WTC11 (cell line): ENCODE measurements around the gene EAF2. TPM values are rescaled to one million over a fixed set of nuclear protein-coding genes. Genes with fewer than 3 reads are reported as not detected.
A peak's percentile ranks its signal among the peaks of the same experiment; 100 is the strongest.

ENCODE experiments used
- ATAC-seq: fragments of 200-7000 bp; cut with Tn5 transposase; 2 replicates; pipeline ENCODE4 v1.10.0; 2021; ENCODE audit warnings: mild to moderate bottlenecking, moderate library complexity
- Bru-seq: library from RNA; stranded (reverse); fragments of 400-500 nt; gene quantifications from one replicate; lab custom pipeline; 2021; lab: Mats Ljungman, UMichigan
- CTCF ChIA-PET: fragments of 300-600 bp; sonication (Branson Sonifier 250); formaldehyde crosslinking; loops from one replicate; lab custom pipeline; 2021; ENCODE audit warnings: antibody characterized with exemption; lab: Charles Lee
- POLR2A ChIA-PET: fragments of 350-600 bp; sonication (Branson Sonifier 250); formaldehyde crosslinking; loops from one replicate; lab custom pipeline; 2021; ENCODE audit warnings: antibody characterized with exemption; lab: Charles Lee
- DNase-seq: peaks from one replicate; pipeline ENCODE4 v3.0.0; 2021; ENCODE audit warnings: low spot score
- H3K27ac Mint-ChIP-seq: 2 replicates; pipeline ENCODE4 v1.8.0; 2021; ENCODE audit warnings: mixed read lengths
- H3K27me3 Mint-ChIP-seq: 2 replicates; pipeline ENCODE4 v1.8.0; 2021; ENCODE audit warnings: low read depth, mild to moderate bottlenecking, moderate library complexity, mixed read lengths
- H3K36me3 Mint-ChIP-seq: 2 replicates; pipeline ENCODE4 v1.8.0; 2021; ENCODE audit warnings: mixed read lengths
- H3K4me1 Mint-ChIP-seq: 2 replicates; pipeline ENCODE4 v1.8.0; 2022; ENCODE audit warnings: mixed read lengths
- H3K4me3 Mint-ChIP-seq: 2 replicates; pipeline ENCODE4 v1.8.0; 2021; ENCODE audit warnings: mild to moderate bottlenecking, moderate library complexity, mixed read lengths
- H3K9me3 Mint-ChIP-seq: 2 replicates; pipeline ENCODE4 v1.8.0; 2021; ENCODE audit warnings: mixed read lengths
- AR ChIP-seq: fragments of 250-450 bp; sonication (Bioruptor Pico); IDR thresholded peaks from 2 replicates; pipeline ENCODE4 v1.9.0; 2021; ENCODE audit warnings: mild to moderate bottlenecking
- ATF6 ChIP-seq: sonication (generic); formaldehyde crosslinking; IDR thresholded peaks from 2 replicates; pipeline ENCODE4 v1.8.1; 2023; ENCODE audit warnings: mild to moderate bottlenecking, missing genetic modification reagents
- CBFB ChIP-seq: sonication (generic); formaldehyde crosslinking; IDR thresholded peaks from 2 replicates; pipeline ENCODE4 v1.8.1; 2022; ENCODE audit warnings: mild to moderate bottlenecking, low read depth, missing genetic modification reagents
- CTCF ChIP-seq: fragments of 200-600 bp; IDR thresholded peaks from 2 replicates; pipeline ENCODE4 v1.8.0; 2022; ENCODE audit warnings: antibody characterized with exemption
- EMX1 ChIP-seq: fragments of 250-450 bp; sonication (Bioruptor Pico); IDR thresholded peaks from 2 replicates; pipeline ENCODE4 v1.8.0; 2021; ENCODE audit warnings: mild to moderate bottlenecking
- ESRRA ChIP-seq: sonication (generic); formaldehyde crosslinking; IDR thresholded peaks from 2 replicates; pipeline ENCODE4 v1.8.1; 2022; ENCODE audit warnings: mild to moderate bottlenecking, missing genetic modification reagents, borderline replicate concordance
- FOXJ3 ChIP-seq: sonication (generic); formaldehyde crosslinking; IDR thresholded peaks from 2 replicates; pipeline ENCODE4 v1.9.0; 2021; ENCODE audit warnings: missing genetic modification reagents, mild to moderate bottlenecking, borderline replicate concordance
- FOXK1 ChIP-seq: sonication (generic); formaldehyde crosslinking; IDR thresholded peaks from 2 replicates; pipeline ENCODE4 v1.8.0; 2022; ENCODE audit warnings: mild to moderate bottlenecking, moderate library complexity, missing genetic modification reagents
- GRHL2 ChIP-seq: fragments of 250-450 bp; sonication (Bioruptor Pico); IDR thresholded peaks from 2 replicates; pipeline ENCODE4 v1.8.0; 2022; ENCODE audit warnings: mild to moderate bottlenecking, moderate library complexity; ENCODE audit not compliant: insufficient replicate concordance, severe bottlenecking
- IRF1 ChIP-seq: sonication (generic); formaldehyde crosslinking; IDR thresholded peaks from 2 replicates; pipeline ENCODE4 v1.8.0; 2023; ENCODE audit warnings: missing genetic modification reagents
- IRF2 ChIP-seq: sonication (generic); formaldehyde crosslinking; IDR thresholded peaks from 2 replicates; pipeline ENCODE4 v1.8.0; 2022; ENCODE audit warnings: low read depth, missing genetic modification reagents, borderline replicate concordance
- MYBL2 ChIP-seq: sonication (generic); formaldehyde crosslinking; IDR thresholded peaks from 2 replicates; pipeline ENCODE4 v1.8.1; 2023; ENCODE audit warnings: mild to moderate bottlenecking, moderate library complexity, missing genetic modification reagents
- NFE2L1 ChIP-seq: sonication (generic); formaldehyde crosslinking; IDR thresholded peaks from 2 replicates; pipeline ENCODE4 v1.8.1; 2023; ENCODE audit warnings: missing genetic modification reagents
- NR1H2 ChIP-seq: sonication (generic); formaldehyde crosslinking; IDR thresholded peaks from 2 replicates; pipeline ENCODE4 v1.9.0; 2021; ENCODE audit warnings: mild to moderate bottlenecking, moderate library complexity, missing genetic modification reagents
- SMAD3 ChIP-seq: sonication (generic); formaldehyde crosslinking; IDR thresholded peaks from 2 replicates; pipeline ENCODE4 v1.8.0; 2022; ENCODE audit warnings: missing genetic modification reagents, mild to moderate bottlenecking, borderline replicate concordance
- ZMAT4 ChIP-seq: fragments of 250-450 bp; sonication (Bioruptor Pico); IDR thresholded peaks from 2 replicates; pipeline ENCODE4 v1.9.0; 2021; ENCODE audit warnings: mild to moderate bottlenecking
- ZNF317 ChIP-seq: sonication (generic); formaldehyde crosslinking; IDR thresholded peaks from 2 replicates; pipeline ENCODE4 v1.8.1; 2023; ENCODE audit warnings: low read depth, mild to moderate bottlenecking, moderate library complexity, missing genetic modification reagents, borderline replicate concordance
- ZNF396 ChIP-seq: fragments of 250-450 bp; sonication (Bioruptor Pico); IDR thresholded peaks from 2 replicates; pipeline ENCODE4 v1.8.0; 2021; ENCODE audit warnings: mild to moderate bottlenecking, moderate library complexity, borderline replicate concordance
- ZNF512 ChIP-seq: sonication (generic); formaldehyde crosslinking; IDR thresholded peaks from 2 replicates; pipeline ENCODE4 v1.8.1; 2022; ENCODE audit warnings: missing genetic modification reagents, borderline replicate concordance
- ZNF532 ChIP-seq: fragments of 250-450 bp; sonication (Bioruptor Pico); IDR thresholded peaks from 2 replicates; pipeline ENCODE4 v1.9.0; 2021; ENCODE audit warnings: mild to moderate bottlenecking, borderline replicate concordance
- long read RNA-seq, 3 experiments: library from RNA in 1 of 3; library from capped mRNA in 1 of 3; library from polyadenylated mRNA in 1 of 3; unstranded in 2 of 3; stranded (forward) in 1 of 3; transcript quantifications; one replicate each; pipeline ENCODE4 v2.0.0, GENCODE V29; 2021
- total RNA-seq: library from RNA; stranded (reverse); gene quantifications from 3 replicates; pipeline ENCODE4 v1.2.3, GENCODE V29; 2021

Gene EAF2
- total RNA-seq, result 5.3 to 7.6 TPM (median 7.0 TPM) in 3 replicates
- percentile 59 among the genes with signal in this experiment for Bru-seq, nascent RNA
- long read RNA-seq, experiment 1, transcript EAF2-201 (6 exons, 992 nt), result major isoform, 21 of 25 reads
- long read RNA-seq, experiment 1, partial matches to known transcripts, result 0 of 25 reads
- long read RNA-seq, experiment 1, other reads (novel, unspliced or antisense), result 1 of 25 reads
- long read RNA-seq, experiment 2, transcript EAF2-201 (6 exons, 992 nt), result major isoform, 8 of 9 reads
- long read RNA-seq, experiment 2, partial matches to known transcripts, result 0 of 9 reads
- long read RNA-seq, experiment 2, other reads (novel, unspliced or antisense), result 0 of 9 reads
- long read RNA-seq, experiment 3, transcript EAF2-201 (6 exons, 992 nt), result major isoform, 20 of 22 reads
- long read RNA-seq, experiment 3, partial matches to known transcripts, result 0 of 22 reads
- long read RNA-seq, experiment 3, other reads (novel, unspliced or antisense), result 1 of 22 reads

- Mint-ChIP-seq H3K9me3 (no peaks in the 10 kb centered on the region), H3K27me3 (peaks cover 19% of the 10 kb centered on the region), H3K36me3 (peaks cover 8% of the 10 kb centered on the region), H3K27ac (peak within 1 kb of the TSS; percentile 91; the same call in 1 of the 2 replicates), H3K4me3 (peak within 1 kb of the TSS; percentile 95), H3K4me1 (peaks cover 19% of the 10 kb centered on the region)
- peak; percentile 95 for DNase-seq
- POLR2A ChIA-PET, result interaction anchor here (1.4 kb wide), 1 partner anchor 241 kb away, joined by 3 read pairs; the partner anchor contains the start of gene FBXO40
- CTCF ChIA-PET, result interaction anchor here (0.7 to 1.3 kb wide), 3 partner anchors 155 to 282 kb away, joined by 3 read pairs; no protein-coding TSS in a partner anchor
- peak; percentile 99 for ATAC-seq
- TF ChIP-seq ZNF317 (no peak), ZNF532 (CRISPR knock-in tag) (no peak), SMAD3 (peak; percentile 29; the same call in 1 of the 2 replicates), ZMAT4 (CRISPR knock-in tag) (no peak), ESRRA (CRISPR knock-in tag) (no peak), IRF1 (CRISPR knock-in tag) (no peak), NFE2L1 (CRISPR knock-in tag) (no peak; the same call in 1 of the 2 replicates), FOXJ3 (no peak), AR (CRISPR knock-in tag) (no peak), ATF6 (CRISPR knock-in tag) (no peak), IRF2 (CRISPR knock-in tag) (no peak), ZNF512 (no peak), ZNF396 (CRISPR knock-in tag) (no peak), GRHL2 (CRISPR knock-in tag) (no peak), CBFB (CRISPR knock-in tag) (peak; percentile 83; the same call in 1 of the 2 replicates), EMX1 (CRISPR knock-in tag) (no peak), FOXK1 (0 out of 2 replicates have a peak, but pooled peaks have one; percentile 57), MYBL2 (CRISPR knock-in tag) (no peak), NR1H2 (CRISPR knock-in tag) (no peak), CTCF (no peak)
These were observed at the start of gene EAF2, which contains the start of gene IQCB1 for GRCh38 chr3:121834671-121835464. Gene EAF2, plus strand, starts transcription at chr3:121835209. Its CDS starts 77 bp downstream, at chr3:121835286. Gene IQCB1, minus strand, starts transcription at chr3:121835060. Its CDS starts 6,100 bp downstream, at chr3:121828960.
